GM21786 (cell line): Measurements from ENCODE around the gene SKOR1.

Experiments used
- ATAC-seq: cut with Tn5 transposase; IDR thresholded peaks from one replicate; pipeline ENCODE4 v1.9.1; 2021; ENCODE audit not compliant: unreplicated experiment

SKOR1 gene

GRCh38 chr15:67884009-67884408 is 58.7 kb downstream of the SKOR1 start:
- ATAC-seq, result no peak
